Glomerular visceral epithelial cell (primary cell): Measurements from ENCODE around the gene NUTF2.

Source experiments
- DNase-seq: peaks from one replicate; pipeline ENCODE4 v3.0.0-alpha.2; 2016; ENCODE audit errors: extremely low spot score

The NUTF2 gene

GRCh38 chr16:67837811-67838210, 8.9 kb upstream of the NUTF2 start:
- no peak for DNase-seq

DNA sequence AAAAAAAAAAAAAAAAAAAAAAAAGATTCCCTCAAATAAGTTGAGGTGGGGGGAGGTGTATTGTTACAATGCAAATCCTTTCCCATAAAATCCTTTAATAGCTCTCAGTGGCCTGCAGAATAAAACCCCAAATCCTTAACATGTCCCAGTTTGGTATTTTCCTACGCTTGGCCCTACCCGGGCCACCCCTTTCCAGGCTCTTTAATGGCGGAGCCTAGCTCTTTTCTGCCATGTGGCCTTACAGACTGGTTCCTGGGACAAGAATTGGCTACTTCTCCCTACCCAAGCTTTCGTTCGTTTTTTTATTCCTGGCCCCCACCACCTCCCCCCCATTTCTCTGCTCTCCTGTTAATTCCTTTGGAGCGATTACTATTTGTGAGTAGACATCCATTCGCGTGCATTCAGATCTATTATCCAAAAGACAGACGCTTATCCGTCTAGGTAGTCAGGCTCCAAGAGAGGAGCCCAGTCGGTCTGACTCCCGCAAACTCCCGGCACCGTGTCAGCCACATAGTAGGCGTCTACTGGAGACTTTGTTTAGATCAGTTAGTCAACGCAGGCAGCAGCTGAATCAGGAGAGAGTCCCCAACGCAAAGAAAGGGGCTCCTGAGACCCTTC, 5.4 kb upstream of the NUTF2 start:
- no peak for DNase-seq

GRCh38 chr16:67841816-67842508, 4.8 kb upstream of the NUTF2 start, which contains the start of gene THAP11:
Gene THAP11, plus strand, starts transcription at chr16:67842320. Its CDS starts 235 bp downstream, at chr16:67842555.
- DNase-seq, result peak; percentile 92

DNA sequence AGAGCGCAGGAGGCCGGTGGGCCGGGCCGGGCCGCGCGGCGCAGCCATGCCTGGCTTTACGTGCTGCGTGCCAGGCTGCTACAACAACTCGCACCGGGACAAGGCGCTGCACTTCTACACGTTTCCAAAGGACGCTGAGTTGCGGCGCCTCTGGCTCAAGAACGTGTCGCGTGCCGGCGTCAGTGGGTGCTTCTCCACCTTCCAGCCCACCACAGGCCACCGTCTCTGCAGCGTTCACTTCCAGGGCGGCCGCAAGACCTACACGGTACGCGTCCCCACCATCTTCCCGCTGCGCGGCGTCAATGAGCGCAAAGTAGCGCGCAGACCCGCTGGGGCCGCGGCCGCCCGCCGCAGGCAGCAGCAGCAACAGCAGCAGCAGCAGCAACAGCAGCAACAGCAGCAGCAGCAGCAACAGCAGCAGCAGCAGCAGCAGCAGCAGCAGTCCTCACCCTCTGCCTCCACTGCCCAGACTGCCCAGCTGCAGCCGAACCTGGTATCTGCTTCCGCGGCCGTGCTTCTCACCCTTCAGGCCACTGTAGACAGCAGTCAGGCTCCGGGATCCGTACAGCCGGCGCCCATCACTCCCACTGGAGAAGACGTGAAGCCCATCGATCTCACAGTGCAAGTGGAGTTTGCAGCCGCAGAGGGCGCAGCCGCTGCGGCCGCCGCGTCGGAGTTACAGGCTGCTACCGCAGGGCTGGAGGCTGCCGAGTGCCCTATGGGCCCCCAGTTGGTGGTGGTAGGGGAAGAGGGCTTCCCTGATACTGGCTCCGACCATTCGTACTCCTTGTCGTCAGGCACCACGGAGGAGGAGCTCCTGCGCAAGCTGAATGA, 4.0 kb upstream of the NUTF2 start:
- no peak for DNase-seq

- DNase-seq, result no peak
Measured at GRCh38 chr16:67843343-67843765, 3.4 kb upstream of the NUTF2 start.

DNA sequence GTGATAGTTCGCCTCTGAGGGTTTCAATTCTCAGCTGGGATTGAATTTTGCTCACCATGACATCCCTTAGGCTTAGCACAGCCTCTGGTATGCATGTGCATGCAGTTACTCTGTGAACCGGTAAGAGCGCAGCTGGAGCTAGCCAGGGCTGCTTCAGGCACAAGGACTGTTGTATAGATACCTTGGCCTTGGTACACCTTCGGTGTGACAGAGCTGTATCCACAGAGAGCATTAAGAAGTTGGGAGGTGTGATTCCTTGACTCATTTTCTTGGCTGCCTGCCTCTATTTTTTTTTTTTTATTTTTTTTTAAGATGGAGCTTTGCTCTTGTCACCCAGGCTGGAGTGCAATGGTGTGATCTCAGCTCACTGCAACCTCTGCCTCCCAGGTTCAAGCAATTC, 2.2 kb upstream of the NUTF2 start:
- peak; percentile 42 for DNase-seq

DNA sequence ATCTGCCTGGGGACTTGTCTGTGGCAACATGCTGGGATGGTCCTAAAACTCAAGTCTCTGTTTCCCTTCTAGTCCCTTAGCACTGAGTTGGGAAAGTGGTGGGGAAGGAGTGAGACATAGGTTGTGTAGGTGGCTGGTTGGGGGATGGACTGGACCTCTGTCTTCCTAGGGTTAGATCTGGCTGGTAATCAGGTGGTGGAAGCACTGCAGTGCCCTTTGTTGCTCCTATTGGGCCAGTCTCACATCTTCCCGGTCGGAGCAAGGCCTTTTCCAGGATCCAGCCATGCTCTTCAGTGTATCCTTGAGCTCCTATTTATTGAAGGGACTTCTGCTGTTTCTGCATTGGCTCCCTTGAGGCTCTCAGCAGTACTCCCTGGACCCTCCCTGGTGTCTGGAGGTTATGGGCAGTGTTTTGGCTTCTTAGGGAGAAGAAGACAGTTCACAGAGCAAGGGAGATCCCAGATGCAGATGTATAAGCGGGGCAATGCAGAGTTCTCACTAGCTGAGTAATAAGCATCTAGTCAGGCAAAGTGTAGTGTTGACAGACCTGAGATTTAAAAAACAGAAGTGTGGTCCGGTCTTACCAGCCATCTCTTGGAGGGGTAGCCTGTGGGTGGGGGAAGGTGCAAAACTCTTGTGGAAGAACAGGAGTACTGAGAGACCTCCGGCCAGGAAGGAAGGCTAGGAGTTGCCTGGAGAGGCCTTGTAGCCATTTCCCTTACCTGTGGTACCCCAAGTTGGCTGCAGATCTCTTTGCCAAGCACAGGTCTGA, 1.3 kb upstream of the NUTF2 start:
- DNase-seq, result no peak

GRCh38 chr16:67846063-67846319, 742 bp upstream of the NUTF2 start:
- no peak for DNase-seq

- peak; percentile 77 for DNase-seq
Measured at GRCh38 chr16:67847064-67847861, 530 bp downstream of the NUTF2 start, which contains the start of gene CENPT. Gene CENPT, minus strand, starts transcription at chr16:67847693. Its CDS starts 13,834 bp downstream, at chr16:67833859.

DNA sequence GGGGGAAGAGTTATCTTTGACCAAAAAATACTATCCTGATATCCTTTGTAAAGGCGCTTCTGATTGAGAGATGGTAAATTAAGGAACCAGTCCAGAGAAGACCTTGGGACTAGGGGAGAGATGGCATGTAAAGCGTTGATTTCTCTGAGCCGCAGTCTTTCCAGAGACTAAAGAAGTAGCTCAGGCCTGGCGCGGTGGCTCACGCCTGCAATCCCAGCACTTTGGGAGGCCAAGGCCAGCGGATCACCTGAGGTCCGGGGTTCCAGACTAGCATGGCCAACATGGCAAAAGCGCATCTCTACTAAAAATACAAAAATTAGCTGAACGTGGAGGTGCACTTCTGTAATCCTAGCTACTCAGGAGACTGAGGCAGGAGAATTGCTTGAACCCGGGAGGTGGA, 1.4 kb downstream of the NUTF2 start:
- DNase-seq, result no peak

DNA sequence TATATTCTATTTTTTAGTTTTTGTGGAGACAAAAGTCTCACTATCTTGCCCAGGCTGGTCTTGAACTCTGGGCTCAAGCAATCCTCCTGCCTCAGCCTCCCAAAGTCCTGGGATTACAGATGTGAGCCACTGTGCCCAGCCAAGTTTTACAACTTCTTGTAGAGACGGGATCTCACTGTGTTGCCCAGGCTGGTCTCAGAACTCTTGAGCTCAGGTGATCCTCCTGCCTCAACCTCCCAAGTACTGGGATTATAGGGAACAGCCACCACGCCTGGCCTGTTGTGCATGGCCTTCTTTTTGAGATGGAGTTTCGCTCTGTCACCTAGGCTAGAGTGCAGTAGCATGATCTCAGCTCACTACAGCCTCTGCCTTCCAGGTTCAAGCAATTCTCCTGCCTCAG, 6.9 kb downstream of the NUTF2 start:
- no peak for DNase-seq

DNA sequence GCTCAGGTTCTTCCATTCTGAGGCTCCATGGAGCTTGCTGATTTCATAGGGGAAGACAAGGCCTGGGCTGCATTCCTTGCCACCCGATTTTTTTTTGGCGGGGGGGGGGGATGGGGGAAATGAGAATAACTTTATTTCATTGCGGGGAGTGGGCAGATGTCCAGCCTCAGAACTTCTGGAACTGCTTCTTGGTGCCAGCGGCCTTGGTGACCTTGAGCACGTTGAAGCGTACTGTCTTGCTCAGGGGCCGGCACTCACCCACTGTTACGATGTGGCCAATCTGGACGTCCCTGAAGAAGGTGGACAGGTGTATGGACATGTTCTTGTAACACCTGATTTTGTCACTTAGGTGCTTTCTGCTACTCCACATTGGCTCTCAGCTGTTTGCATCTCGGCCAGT, 9.1 kb downstream of the NUTF2 start:
- DNase-seq, result no peak

DNA sequence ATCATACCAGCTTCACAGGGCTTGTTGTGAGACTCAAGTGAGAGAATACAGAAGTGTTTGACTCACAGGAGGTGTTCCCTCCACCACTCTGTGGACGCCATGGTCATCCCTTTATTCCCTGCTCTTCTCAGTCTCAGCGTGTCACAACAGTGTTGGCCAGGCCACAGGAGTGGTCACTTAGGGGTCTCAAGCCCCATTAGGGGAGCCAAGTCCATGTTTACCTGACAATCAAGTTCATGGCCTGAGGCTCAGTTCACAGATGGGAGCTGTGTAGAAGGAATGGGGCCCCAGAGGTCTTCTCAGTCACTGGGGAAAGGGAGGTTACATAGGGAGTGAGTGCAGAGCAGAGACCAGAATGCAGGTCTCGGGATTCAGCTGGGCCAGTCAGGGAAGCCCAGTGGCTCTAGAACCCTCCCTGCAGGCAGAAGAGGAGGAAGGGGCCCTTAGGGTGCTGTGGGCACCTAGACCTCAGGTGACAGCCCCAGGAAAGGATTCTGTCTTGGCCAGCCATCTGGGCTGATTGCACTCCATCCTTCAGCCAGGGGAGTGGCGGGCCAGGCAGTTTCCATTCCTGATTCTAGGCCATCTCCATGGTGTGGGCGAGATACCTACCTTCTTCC, 10.3 kb downstream of the NUTF2 start:
- no peak for DNase-seq

GRCh38 chr16:67857547-67858233, 11.0 kb downstream of the NUTF2 start:
- DNase-seq, result peak; percentile 87

DNA sequence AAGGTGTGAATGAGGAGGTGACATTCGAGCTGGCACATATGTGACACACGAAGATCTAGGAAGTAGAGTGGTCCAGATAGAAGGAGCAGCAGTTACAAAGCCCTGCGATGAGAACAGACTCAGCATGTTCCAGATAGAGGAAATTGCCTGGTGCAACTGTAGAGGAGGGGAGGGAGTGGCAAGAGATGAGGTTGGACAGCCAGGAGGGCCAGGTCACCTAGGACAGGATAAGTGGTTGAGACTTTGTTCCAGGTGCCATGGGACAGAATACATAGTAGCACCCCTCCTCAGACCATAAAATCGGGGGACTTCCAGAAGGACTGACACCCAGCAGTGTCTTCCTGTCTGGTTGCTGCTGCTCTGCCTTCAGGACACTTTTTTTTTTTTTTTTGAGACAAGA, 11.8 kb downstream of the NUTF2 start:
- DNase-seq, result no peak

DNA sequence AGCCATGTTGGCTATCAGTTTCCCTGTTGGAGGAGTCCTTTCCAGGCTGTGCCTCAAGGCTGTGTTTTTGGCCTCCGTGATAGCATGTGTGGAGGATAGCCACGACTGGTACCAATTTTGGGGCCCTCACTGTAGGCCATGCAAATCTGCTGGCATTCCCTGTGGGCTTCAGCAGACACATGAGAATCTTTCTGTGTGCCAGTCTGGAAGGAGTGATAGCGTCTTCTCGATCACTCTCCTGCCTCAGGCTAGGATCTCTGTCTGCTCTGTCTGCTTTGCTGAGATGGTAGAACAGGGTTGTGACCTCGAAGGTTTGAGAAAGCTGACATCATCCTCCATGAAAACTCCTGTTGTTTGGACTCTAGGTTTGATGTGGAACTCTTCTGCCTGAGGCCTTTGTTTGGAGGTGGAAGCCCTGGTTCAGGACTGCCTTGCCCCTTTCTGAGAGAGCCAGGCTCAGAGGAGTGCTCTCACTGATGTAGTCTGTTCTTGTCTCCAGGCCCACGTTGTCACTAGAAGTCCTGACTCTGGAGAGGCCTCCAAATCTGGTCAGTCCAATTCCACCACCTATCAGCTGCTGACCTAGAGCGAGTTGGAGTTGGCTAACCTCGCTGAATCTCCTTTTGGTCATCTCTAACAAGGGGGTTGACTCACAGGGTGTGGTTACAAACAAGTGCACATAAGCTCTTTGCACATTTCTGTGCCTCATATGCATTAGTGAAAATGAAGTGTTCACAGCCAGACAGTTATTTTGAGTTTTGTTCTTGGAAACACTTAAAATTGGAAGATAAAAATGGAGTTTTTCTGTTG, 14.1 kb downstream of the NUTF2 start:
- no peak for DNase-seq

- DNase-seq, result no peak
Measured at GRCh38 chr16:67861877-67862276, 15.1 kb downstream of the NUTF2 start.

DNA sequence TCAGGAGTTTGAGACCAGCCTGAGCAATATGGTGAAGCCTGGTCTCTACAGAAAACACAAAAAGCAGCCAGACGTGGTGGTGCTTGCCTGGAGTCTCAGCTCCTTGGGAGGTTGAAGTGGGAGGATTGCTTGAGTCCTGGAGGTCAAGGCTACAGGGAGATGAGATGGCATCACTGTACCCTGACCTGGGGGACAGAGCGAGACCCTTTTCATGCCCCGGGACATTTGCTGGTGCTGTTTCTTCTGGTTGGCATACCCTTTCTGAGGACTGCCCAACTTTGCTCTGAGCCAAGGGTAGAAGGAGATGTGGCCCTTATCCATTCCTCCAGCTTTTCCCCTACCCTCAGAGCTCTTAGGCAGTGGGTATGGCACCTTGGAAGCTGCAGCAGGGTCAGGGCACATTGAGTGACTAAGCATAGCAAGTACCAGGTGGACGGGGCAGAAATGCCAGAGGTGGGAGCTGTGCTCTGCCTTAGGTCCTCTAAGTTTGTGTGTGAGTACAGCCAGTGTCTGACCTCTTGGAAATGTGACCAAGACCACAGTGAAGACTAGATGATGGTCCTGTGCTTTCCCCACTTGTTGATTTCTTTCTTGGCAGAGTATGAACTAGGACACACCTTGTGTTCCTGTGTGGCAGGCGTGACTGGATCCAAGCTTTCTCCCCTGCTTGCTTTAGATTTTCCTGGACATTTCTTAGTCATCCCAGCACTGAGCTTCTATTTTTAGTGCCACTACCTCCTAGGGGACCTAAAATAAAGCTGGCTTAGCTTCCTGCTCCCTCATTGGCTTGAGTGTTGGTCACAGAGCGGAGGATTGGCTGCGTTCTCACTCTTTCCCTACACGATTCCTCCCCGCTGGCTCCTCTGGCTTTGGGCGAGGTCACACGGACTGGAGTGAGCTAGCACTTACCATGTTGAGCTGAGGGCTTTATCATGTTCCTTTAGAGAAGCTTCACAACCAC, 16.2 kb downstream of the NUTF2 start:
- DNase-seq, result no peak
